ENCODE data around the gene MAN1C1. TPM values are rescaled to one million over a fixed set of nuclear protein-coding genes. Genes with fewer than 3 reads are reported as not detected.

MAN1C1 gene
- total RNA-seq, 1 donor from 2014 or later = 22.6 TPM

- Mint-ChIP-seq H3K27me3 (ENCODE audit: low read depth) (peaks cover 4% of the 10 kb centered on the region), H3K4me1 (peaks cover 80% of the 10 kb centered on the region), H3K9me3 (no peaks in the 10 kb centered on the region), H3K27ac (ENCODE audit: unreplicated experiment) (peak overlapping the region; percentile 70), H3K4me3 (peak overlapping the region; percentile 31), H3K36me3 (ENCODE audit: low read depth) (no peaks in the 10 kb centered on the region)
- DNase-seq (ENCODE audit: low read depth, low spot score) = no peak
- TF ChIP-seq, protein P1, sequence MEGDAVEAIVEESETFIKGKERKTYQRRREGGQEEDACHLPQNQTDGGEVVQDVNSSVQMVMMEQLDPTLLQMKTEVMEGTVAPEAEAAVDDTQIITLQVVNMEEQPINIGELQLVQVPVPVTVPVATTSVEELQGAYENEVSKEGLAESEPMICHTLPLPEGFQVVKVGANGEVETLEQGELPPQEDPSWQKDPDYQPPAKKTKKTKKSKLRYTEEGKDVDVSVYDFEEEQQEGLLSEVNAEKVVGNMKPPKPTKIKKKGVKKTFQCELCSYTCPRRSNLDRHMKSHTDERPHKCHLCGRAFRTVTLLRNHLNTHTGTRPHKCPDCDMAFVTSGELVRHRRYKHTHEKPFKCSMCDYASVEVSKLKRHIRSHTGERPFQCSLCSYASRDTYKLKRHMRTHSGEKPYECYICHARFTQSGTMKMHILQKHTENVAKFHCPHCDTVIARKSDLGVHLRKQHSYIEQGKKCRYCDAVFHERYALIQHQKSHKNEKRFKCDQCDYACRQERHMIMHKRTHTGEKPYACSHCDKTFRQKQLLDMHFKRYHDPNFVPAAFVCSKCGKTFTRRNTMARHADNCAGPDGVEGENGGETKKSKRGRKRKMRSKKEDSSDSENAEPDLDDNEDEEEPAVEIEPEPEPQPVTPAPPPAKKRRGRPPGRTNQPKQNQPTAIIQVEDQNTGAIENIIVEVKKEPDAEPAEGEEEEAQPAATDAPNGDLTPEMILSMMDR (conservative IDR thresholded peaks at IDR 0.05) = no peak
These were observed 46.8 kb upstream of the MAN1C1 start for GRCh38 chr1:25569597-25570396.

DNA sequence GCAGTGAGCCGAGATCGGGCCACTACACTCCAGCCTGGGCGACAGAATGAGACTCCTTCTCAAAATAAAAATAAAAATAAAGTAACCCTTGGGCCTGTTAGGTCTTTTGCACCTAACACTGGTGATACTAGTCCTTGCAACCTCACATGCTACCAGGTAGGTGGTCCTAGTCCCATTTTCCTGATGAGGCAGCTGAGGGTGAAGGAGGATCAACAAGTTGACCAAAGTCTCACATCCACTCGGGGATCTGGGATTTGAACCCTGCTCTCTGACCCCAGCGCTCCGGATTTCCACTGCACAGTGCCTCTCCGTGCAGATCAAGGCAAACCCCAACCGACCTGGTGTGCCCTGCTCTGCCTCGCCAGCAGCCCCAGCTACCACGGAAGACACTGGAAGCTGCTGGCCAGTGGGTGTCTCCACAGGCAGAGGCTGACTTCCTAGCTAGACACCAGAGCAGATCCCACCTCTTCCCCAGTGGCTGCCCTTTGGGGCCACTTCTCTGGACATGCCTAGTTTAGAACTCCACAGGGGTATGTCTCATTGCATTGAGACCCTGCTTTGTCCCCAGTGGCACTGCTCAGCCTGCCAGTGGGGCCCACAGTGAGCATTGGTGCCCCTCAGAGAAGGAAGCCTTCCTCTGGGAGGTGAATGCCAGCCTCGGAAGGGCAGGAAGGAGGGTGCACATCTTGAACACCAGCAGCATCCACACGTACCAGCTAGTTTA is 45.6 kb upstream of the MAN1C1 start:
- H3K9me3 Mint-ChIP-seq = no peaks in the 10 kb centered on the region
- peaks cover 69% of the 10 kb centered on the region for H3K4me1 Mint-ChIP-seq
- no peak overlapping the region for H3K4me3 Mint-ChIP-seq
- H3K27ac Mint-ChIP-seq (ENCODE audit: unreplicated experiment) = peak overlapping the region; percentile 27
- no peak for DNase-seq (ENCODE audit: low read depth, low spot score)
- no peaks in the 10 kb centered on the region for H3K36me3 Mint-ChIP-seq (ENCODE audit: low read depth)
- TF ChIP-seq, protein P1 (conservative IDR thresholded peaks at IDR 0.05) = no peak
- H3K27me3 Mint-ChIP-seq (ENCODE audit: low read depth) = peaks cover 4% of the 10 kb centered on the region

DNA sequence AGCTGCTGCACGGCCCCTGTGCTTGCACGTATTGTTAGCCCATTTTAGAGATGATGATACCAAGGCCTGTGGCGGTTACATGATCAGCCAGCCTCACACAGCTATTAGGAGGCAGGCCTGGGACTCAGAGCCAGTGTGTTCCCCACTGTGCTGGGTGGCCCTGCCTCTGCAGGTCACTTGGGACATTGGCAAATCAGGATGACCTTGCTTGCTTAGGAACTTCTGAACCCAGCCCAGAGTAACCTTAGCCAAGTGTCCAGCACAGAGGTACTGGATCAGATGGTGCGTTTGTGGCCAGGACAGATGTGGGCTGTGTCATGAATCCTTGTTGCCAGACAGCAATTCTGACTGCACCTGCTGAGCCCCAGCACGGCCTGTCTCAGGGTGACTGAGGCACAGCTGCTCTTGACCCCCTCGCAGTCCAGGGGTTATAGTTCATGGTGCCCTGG is 45.0 kb upstream of the MAN1C1 start:
- TF ChIP-seq, protein P1 (conservative IDR thresholded peaks at IDR 0.05) = no peak
- no peaks in the 10 kb centered on the region for H3K36me3 Mint-ChIP-seq (ENCODE audit: low read depth)
- peak overlapping the region; percentile 27 for H3K27ac Mint-ChIP-seq (ENCODE audit: unreplicated experiment)
- DNase-seq (ENCODE audit: low read depth, low spot score) = no peak
- peaks cover 63% of the 10 kb centered on the region for H3K4me1 Mint-ChIP-seq
- H3K27me3 Mint-ChIP-seq (ENCODE audit: low read depth) = peaks cover 4% of the 10 kb centered on the region
- no peak overlapping the region for H3K4me3 Mint-ChIP-seq
- H3K9me3 Mint-ChIP-seq = no peaks in the 10 kb centered on the region

- TF ChIP-seq, protein P1 (conservative IDR thresholded peaks at IDR 0.05) = no peak
- no peak overlapping the region for H3K4me3 Mint-ChIP-seq
- H3K9me3 Mint-ChIP-seq = no peaks in the 10 kb centered on the region
- no peak overlapping the region for H3K27ac Mint-ChIP-seq (ENCODE audit: unreplicated experiment)
- no peaks in the 10 kb centered on the region for H3K36me3 Mint-ChIP-seq (ENCODE audit: low read depth)
- no peak for DNase-seq (ENCODE audit: low read depth, low spot score)
- H3K4me1 Mint-ChIP-seq = peaks cover 58% of the 10 kb centered on the region
- H3K27me3 Mint-ChIP-seq (ENCODE audit: low read depth) = peaks cover 4% of the 10 kb centered on the region
These were observed 44.5 kb upstream of the MAN1C1 start for GRCh38 chr1:25572107-25572506.

DNA sequence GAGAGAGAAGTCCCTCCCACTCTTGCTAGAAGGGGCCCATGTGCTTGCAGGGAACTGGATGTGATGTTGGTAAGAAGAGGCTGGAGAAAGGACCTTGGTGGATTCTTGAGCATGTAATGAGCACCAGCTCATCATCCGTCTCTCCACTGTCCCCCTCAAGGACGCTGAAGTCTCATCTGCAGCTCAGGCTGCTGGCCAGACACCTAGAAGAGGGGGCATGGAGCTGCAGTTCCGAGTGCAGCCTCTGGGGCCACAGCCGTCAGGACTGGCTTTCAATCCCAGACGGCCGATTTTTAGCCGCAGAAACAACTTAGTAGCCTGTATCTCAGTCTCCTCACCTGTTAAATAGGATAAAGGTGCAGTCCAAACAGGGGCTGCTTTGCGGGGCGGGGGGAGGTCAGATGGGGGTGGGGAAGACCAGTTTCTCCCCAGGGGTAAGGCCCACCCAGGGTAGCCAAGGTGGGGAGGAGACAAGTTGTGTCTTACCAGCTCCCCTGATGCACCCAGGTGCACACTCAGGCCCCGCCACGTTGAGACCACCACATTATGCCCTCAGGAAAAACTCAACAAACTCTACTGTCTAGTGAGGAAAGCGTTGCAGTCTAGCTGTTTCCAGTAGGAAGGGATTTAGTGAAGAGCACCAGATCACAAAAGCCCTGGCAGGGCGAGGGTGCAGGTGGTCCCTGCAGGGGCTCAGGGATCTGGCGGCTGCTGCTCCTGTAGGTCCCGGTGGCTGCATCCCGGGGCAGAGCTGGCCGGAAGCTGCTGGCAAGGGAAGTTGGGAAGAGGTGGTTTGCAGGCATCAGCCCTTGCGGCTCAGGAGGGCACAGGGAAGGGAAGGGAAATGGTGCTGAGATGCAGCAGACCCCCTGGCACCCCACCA is 43.6 kb upstream of the MAN1C1 start:
- Mint-ChIP-seq H3K4me3 (peak overlapping the region; percentile 67), H3K27me3 (ENCODE audit: low read depth) (peaks cover 4% of the 10 kb centered on the region), H3K4me1 (peaks cover 56% of the 10 kb centered on the region), H3K36me3 (ENCODE audit: low read depth) (no peaks in the 10 kb centered on the region), H3K9me3 (no peaks in the 10 kb centered on the region), H3K27ac (ENCODE audit: unreplicated experiment) (no peak overlapping the region)
- peak; percentile 69 for DNase-seq (ENCODE audit: low read depth, low spot score)
- TF ChIP-seq, protein P1 (conservative IDR thresholded peaks at IDR 0.05) = peak; percentile 76

Measured in neural crest cell (in vitro differentiated cells).